PFSK-1 (cell line): ENCODE measurements around the gene ZGPAT.

Source experiments
- FOXP2 ChIP-seq: optimal IDR thresholded peaks from 2 replicates; pipeline ENCODE3; 2011; ENCODE audit warnings: borderline replicate concordance, control low read depth, inconsistent platforms; ENCODE audit not compliant: insufficient read depth; ENCODE audit errors: extremely low read length, extremely low read depth
- POLR2AphosphoS5 ChIP-seq: IDR thresholded peaks from 2 replicates; pipeline ENCODE4 v1.6.1; 2012; ENCODE audit warnings: low read depth, mild to moderate bottlenecking, control low read depth, low read length, moderate library complexity
- REST ChIP-seq, 2 experiments: IDR thresholded peaks; 2 replicates each; pipeline versions ENCODE4 v1.6.1 to v1.8.0; 2011 to 2012; ENCODE audit warnings: low read depth in 2 of 2, low read length in 2 of 2, control low read depth in 1 of 2, inconsistent platforms in 1 of 2, mild to moderate bottlenecking in 1 of 2, moderate library complexity in 1 of 2; ENCODE audit not compliant: insufficient read depth in 1 of 2
- SIN3A ChIP-seq: IDR thresholded peaks from 2 replicates; pipeline ENCODE4 v1.6.1; 2012; ENCODE audit warnings: mild to moderate bottlenecking, low read length, moderate library complexity, borderline replicate concordance; ENCODE audit not compliant: insufficient read depth
- TAF1 ChIP-seq: IDR thresholded peaks from 2 replicates; pipeline ENCODE4 v1.6.1; 2012; ENCODE audit warnings: low read length, control low read depth, borderline replicate concordance; ENCODE audit not compliant: insufficient read depth

DNA sequence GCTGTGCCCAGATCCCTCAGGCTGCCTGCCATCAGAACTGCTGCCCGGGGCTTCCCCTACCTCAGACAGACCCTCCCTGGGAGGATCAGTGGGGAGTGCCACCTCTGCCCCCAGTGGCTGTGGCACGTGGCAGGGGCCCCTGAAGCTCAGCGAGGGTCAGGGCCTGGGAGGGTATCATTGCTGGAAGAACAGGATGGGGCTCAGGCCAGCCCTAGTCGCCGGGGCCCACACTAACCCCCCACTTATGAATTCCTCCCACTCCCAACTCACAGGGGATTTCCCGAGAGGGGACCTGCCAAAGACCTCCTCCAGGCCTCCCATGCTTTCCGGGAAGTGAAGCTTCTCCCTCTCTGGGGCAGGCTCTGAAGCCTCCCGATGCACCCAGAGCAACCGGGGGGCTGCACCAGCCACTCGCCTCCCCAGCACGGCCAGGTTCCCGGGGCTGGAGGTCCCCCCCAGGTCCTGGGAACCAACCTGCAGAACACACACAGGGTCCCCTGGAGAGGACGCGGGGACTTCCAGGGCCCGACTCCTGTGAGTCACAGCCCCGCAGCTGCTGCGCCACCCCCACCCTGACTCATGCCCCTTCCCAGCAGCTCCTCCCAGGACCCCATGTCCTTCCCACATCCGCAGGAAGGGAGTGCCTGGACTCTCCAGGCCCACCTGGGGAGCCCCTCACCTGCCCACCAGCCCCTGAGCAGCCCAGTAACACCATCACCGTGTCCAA is 8.9 kb upstream of the ZGPAT start:
- TF ChIP-seq POLR2AphosphoS5 = peak; percentile 49
- TF ChIP-seq REST (IDR thresholded peaks at IDR 0.05; ENCODE audit: insufficient read depth in 1 of 2, low read depth in 2 of 2, low read length in 2 of 2) = no peak
- TF ChIP-seq SIN3A = no peak
- TF ChIP-seq TAF1 = no peak
- no peak for TF ChIP-seq FOXP2
